Measurements from ENCODE around the gene DFFB.

GRCh38 chr1:3856923-3857790, at the start of gene DFFB, which contains the start of gene CEP104:
- TF ChIP-seq ZNF384 (IDR thresholded peaks at IDR 0.05) (no peak), FOXA1 (IDR thresholded peaks at IDR 0.05) (no peak), SUZ12 (IDR thresholded peaks at IDR 0.05) (no peak), SP1 (IDR thresholded peaks at IDR 0.05) (no peak), PKNOX1 (IDR thresholded peaks at IDR 0.05) (no peak), BHLHE40 (IDR thresholded peaks at IDR 0.05; ENCODE audit: borderline replicate concordance) (no peak), CTBP1 (IDR thresholded peaks at IDR 0.05; ENCODE audit: borderline replicate concordance) (no peak)
